Suprapubic skin (tissue), 4 donors: ENCODE results near the gene SCTR. TPM values are rescaled to one million over a fixed set of nuclear protein-coding genes. Genes with fewer than 3 reads are reported as not detected.

Experiments used
- DNase-seq, 2 donors: peaks; one replicate each; pipeline ENCODE4 v3.0.0-alpha.2; 2019; ENCODE audit warnings: low spot score in 2 of 2
- H3K27ac ChIP-seq: fragments of 200-600 bp; sonication (generic); one replicate; pipeline ENCODE4 v1.5.1; 2019
- H3K27me3 ChIP-seq: fragments of 200-600 bp; sonication (generic); one replicate; pipeline ENCODE4 v1.5.1; 2019
- H3K36me3 ChIP-seq: fragments of 200-600 bp; sonication (generic); one replicate; pipeline ENCODE4 v1.5.1; 2019
- H3K4me1 ChIP-seq: fragments of 200-600 bp; sonication (generic); one replicate; pipeline ENCODE4 v1.5.1; 2019
- H3K4me3 ChIP-seq: fragments of 200-600 bp; sonication (generic); one replicate; pipeline ENCODE4 v1.5.1; 2019; ENCODE audit warnings: mild to moderate bottlenecking
- H3K9me3 ChIP-seq: fragments of 200-600 bp; sonication (generic); one replicate; pipeline ENCODE4 v1.5.1; 2019
- EP300 ChIP-seq: sonication (generic); formaldehyde crosslinking; IDR thresholded peaks from one replicate; pipeline ENCODE4 v1.6.1; 2017; ENCODE audit warnings: antibody characterized with exemption
- POLR2A ChIP-seq, 2 donors: fragments of 450-650 bp; IDR thresholded peaks; one replicate each; pipeline ENCODE4 v1.6.1; 2017; ENCODE audit warnings: antibody characterized with exemption in 2 of 2, mild to moderate bottlenecking in 2 of 2, moderate library complexity in 2 of 2
- POLR2AphosphoS5 ChIP-seq, 3 donors: sonication (generic); formaldehyde crosslinking; IDR thresholded peaks; one replicate each; pipeline ENCODE4 v1.6.1; 2017; ENCODE audit warnings: antibody characterized with exemption in 3 of 3
- WGBS: methylation state at CpG from one replicate; pipeline ENCODE4 v1.1.5; 2018; 5-methylcytosine and 5-hydroxymethylcytosine counted together
- total RNA-seq, 4 donors: library from RNA; depleted of rRNA; stranded (reverse); fragments of >200 nt; gene quantifications; one replicate each; pipeline ENCODE4 v1.1.0, GENCODE V29; 2016
- TF ChIP-seq, protein P1 (sequence below), 2 donors: fragments of 200-600 bp in 1 of 2; fragments of 450-650 bp in 1 of 2; sonication (generic) in 1 of 2; IDR thresholded peaks; one replicate each; pipeline ENCODE4 v1.5.1; 2016 to 2019; ENCODE audit warnings: antibody characterized with exemption in 2 of 2, mild to moderate bottlenecking in 1 of 2, moderate library complexity in 1 of 2

Gene SCTR
- total RNA-seq, 4 donors from 2014 or later: not detected

DNA sequence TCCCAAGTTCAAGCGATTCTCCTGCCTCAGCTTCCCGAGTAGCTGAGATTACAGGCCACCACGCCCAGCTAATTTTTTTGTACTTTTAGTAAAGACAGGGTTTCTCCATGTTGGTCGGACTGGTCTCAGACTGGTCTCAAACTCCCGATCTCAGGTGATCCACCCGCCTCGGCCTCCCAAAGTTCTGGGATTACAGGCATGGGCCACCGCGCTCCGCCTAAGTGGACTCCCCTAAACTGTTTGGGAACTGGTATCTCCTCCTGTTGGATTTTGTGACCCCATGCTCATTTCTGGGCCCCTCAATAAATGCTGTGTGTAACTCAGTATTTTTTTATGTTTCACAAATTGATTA, 5.2 kb downstream of the SCTR start:
- 92% methylated on average over 10 of the region's 10 CpGs for WGBS
- no peak for DNase-seq
- Histone ChIP-seq H3K36me3 (no peaks in the 10 kb centered on the region), H3K27ac (no peak overlapping the region), H3K4me3 (no peak overlapping the region), H3K4me1 (peaks cover 7% of the 10 kb centered on the region), H3K27me3 (peaks cover 25% of the 10 kb centered on the region), H3K9me3 (no peaks in the 10 kb centered on the region)
- no peak for TF ChIP-seq POLR2A (IDR thresholded peaks at IDR 0.05)

DNA sequence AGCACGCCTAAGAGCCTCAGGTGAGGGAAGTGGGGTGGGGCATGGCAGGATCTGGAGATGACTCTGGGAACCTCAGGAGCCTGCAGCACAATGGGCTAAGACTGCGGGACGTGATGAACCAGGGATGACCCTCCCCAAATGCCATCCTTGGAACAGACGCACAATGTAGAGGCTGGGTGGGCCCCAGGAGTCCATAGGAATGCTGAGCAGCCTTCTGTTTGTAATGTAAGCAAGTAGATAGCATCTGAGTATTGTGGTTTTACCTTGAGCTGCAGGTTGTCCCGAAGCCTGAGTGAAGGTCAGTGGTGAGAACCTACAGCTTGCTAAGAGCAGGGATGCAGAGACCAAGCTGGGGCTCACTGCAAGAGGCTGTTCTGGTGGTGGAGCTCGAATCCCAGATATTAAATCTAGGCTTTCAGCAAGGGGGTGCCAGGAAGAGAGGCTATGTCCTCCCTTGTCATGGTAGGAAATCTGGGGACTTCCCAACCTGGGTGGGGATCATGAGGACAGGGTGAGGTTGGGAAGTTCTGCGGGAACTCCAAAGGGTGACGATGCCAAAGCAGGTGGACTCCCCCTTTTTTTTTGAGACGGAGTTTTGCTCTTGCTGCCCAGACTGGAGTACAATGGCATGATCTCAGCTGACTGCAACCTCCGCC, 5.8 kb downstream of the SCTR start:
- no peak overlapping the region for H3K4me3 ChIP-seq
- peaks cover 20% of the 10 kb centered on the region for H3K27me3 ChIP-seq
- H3K4me1 ChIP-seq: peaks cover 2% of the 10 kb centered on the region
- no peaks in the 10 kb centered on the region for H3K36me3 ChIP-seq
- WGBS: 72% methylated on average over 9 of the region's 10 CpGs
- TF ChIP-seq EP300 (no peak), POLR2AphosphoS5 (IDR thresholded peaks at IDR 0.05) (no peak), POLR2A (IDR thresholded peaks at IDR 0.05) (no peak)
- TF ChIP-seq, protein P1, sequence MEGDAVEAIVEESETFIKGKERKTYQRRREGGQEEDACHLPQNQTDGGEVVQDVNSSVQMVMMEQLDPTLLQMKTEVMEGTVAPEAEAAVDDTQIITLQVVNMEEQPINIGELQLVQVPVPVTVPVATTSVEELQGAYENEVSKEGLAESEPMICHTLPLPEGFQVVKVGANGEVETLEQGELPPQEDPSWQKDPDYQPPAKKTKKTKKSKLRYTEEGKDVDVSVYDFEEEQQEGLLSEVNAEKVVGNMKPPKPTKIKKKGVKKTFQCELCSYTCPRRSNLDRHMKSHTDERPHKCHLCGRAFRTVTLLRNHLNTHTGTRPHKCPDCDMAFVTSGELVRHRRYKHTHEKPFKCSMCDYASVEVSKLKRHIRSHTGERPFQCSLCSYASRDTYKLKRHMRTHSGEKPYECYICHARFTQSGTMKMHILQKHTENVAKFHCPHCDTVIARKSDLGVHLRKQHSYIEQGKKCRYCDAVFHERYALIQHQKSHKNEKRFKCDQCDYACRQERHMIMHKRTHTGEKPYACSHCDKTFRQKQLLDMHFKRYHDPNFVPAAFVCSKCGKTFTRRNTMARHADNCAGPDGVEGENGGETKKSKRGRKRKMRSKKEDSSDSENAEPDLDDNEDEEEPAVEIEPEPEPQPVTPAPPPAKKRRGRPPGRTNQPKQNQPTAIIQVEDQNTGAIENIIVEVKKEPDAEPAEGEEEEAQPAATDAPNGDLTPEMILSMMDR (IDR thresholded peaks at IDR 0.05): no peak
- no peaks in the 10 kb centered on the region for H3K9me3 ChIP-seq
- no peak overlapping the region for H3K27ac ChIP-seq
- DNase-seq: no peak

DNA sequence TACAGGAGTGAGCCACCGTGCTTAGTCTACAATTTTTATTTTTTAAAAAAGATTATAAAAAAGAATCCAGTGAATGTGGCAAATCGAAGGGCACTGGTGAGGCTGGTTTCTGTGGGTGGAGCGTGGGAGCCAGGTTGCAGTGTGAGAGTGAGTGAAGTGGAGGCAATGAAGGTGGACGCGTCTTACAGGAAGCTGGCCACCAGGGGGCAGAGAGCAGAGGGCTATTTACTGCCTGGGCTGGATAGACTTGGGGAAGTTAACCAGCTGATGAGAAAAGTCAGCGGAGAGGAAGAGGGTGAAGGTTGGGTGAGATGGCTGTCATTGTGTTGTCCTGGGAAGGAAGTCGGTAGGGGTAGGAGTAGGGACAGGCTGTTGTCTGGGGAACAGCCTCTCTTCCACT, 6.8 kb downstream of the SCTR start:
- Histone ChIP-seq H3K36me3 (no peaks in the 10 kb centered on the region), H3K9me3 (no peaks in the 10 kb centered on the region), H3K27me3 (peaks cover 9% of the 10 kb centered on the region), H3K27ac (no peak overlapping the region), H3K4me1 (no peaks in the 10 kb centered on the region), H3K4me3 (no peak overlapping the region)
- 45% methylated on average over 7 of the region's 7 CpGs for WGBS
- no peak for DNase-seq
- TF ChIP-seq POLR2AphosphoS5 (IDR thresholded peaks at IDR 0.05) (no peak), EP300 (no peak), POLR2A (IDR thresholded peaks at IDR 0.05) (no peak)
- TF ChIP-seq, protein P1 (IDR thresholded peaks at IDR 0.05): peak in 1 of 2 donors; percentile 29

DNA sequence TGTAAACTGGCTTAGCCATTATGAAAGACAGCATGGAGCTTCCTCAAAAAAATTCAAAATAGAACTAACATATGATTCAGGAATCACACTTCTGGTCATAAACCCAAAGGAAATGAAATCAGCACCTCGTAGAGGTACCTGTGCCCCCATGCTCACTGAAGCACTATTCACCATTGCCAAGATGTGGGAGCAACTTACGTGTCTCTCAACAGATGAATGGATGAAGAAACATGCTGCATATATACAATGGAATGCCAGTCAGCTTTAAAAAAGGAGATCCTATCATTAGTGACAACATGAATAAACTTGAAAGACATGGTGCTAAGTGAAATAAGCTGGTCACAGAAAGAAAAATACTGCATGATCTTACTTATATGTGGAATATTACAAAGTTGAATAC, 8.2 kb downstream of the SCTR start:
- TF ChIP-seq POLR2A (IDR thresholded peaks at IDR 0.05) (no peak), POLR2AphosphoS5 (IDR thresholded peaks at IDR 0.05) (no peak), EP300 (no peak)
- TF ChIP-seq, protein P1 (IDR thresholded peaks at IDR 0.05): no peak
- WGBS: 83% methylated on average over 2 of the region's 2 CpGs
- no peaks in the 10 kb centered on the region for H3K27me3 ChIP-seq
- no peaks in the 10 kb centered on the region for H3K9me3 ChIP-seq
- no peak overlapping the region for H3K27ac ChIP-seq
- no peaks in the 10 kb centered on the region for H3K36me3 ChIP-seq
- no peak for DNase-seq
- H3K4me1 ChIP-seq: no peaks in the 10 kb centered on the region
- no peak overlapping the region for H3K4me3 ChIP-seq

DNA sequence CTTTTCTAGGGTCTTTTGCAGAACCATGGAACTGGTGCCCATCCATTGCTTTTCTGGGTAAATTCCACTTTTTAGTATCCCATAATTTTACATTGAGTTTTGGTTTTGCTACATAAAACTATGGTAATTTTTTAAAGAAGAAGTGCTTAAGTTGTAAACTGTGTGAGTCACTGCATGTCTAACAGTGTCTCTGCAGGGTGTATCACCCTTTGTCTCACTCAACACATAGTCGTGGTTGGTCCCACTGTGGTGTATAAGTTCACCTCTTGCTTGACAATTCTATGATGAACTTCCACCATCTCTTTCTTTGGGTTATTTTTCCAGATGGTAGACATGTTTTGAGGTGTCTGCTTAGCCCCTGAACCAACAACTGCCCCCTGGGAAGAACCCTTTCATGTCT, 10.5 kb downstream of the SCTR start:
- DNase-seq: no peak
- peaks cover 4% of the 10 kb centered on the region for H3K27me3 ChIP-seq
- no peak for TF ChIP-seq POLR2A (IDR thresholded peaks at IDR 0.05)
- TF ChIP-seq, protein P1 (IDR thresholded peaks at IDR 0.05): no peak
- no peak for TF ChIP-seq EP300
- TF ChIP-seq POLR2AphosphoS5 (IDR thresholded peaks at IDR 0.05): no peak
- 48% methylated on average over 1 of the region's 1 CpG for WGBS
- no peak overlapping the region for H3K27ac ChIP-seq
- H3K36me3 ChIP-seq: no peaks in the 10 kb centered on the region
- H3K9me3 ChIP-seq: no peaks in the 10 kb centered on the region
- no peak overlapping the region for H3K4me3 ChIP-seq
- H3K4me1 ChIP-seq: no peaks in the 10 kb centered on the region

DNA sequence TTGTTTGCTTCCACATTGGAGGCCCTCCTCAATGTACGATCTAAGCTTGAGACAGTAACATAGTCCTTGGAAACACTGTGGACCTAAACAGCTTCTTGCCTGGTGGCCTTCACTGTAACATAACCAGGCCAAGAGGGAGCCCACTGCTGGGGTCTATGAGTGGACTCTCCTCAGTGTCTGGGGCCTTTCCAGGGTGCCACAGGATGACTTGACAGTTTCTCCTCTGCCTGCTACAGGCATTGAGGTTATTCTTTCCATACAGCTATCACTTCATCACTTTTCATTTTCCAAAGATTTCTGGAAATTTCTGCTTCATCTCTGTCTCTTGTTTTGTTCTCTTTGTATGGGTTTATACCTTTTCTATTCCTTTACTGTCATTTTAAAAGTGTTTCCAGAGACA, 11.3 kb downstream of the SCTR start:
- Histone ChIP-seq H3K27ac (no peak overlapping the region), H3K4me1 (no peaks in the 10 kb centered on the region), H3K9me3 (no peaks in the 10 kb centered on the region), H3K4me3 (no peak overlapping the region), H3K36me3 (no peaks in the 10 kb centered on the region), H3K27me3 (peaks cover 4% of the 10 kb centered on the region)
- DNase-seq: no peak
- TF ChIP-seq POLR2AphosphoS5 (IDR thresholded peaks at IDR 0.05) (no peak), POLR2A (IDR thresholded peaks at IDR 0.05) (no peak), EP300 (no peak)
- TF ChIP-seq, protein P1 (IDR thresholded peaks at IDR 0.05): no peak
- 67% methylated on average over 1 of the region's 1 CpG for WGBS
